Neural progenitor cell (in vitro differentiated cells): ENCODE data around the gene RELN.

Source experiments
- EZH2 ChIP-seq: fragments of 200-600 bp; sonication (generic); IDR thresholded peaks from 2 replicates; pipeline ENCODE4 v1.6.1; 2017; ENCODE audit warnings: antibody characterized with exemption, mild to moderate bottlenecking, moderate library complexity
- TF ChIP-seq, protein P1 (sequence below): fragments of 200-600 bp; sonication (generic); IDR thresholded peaks from 2 replicates; pipeline ENCODE4 v1.5.1; 2017; ENCODE audit warnings: antibody characterized with exemption, mild to moderate bottlenecking

- TF ChIP-seq, protein P1, sequence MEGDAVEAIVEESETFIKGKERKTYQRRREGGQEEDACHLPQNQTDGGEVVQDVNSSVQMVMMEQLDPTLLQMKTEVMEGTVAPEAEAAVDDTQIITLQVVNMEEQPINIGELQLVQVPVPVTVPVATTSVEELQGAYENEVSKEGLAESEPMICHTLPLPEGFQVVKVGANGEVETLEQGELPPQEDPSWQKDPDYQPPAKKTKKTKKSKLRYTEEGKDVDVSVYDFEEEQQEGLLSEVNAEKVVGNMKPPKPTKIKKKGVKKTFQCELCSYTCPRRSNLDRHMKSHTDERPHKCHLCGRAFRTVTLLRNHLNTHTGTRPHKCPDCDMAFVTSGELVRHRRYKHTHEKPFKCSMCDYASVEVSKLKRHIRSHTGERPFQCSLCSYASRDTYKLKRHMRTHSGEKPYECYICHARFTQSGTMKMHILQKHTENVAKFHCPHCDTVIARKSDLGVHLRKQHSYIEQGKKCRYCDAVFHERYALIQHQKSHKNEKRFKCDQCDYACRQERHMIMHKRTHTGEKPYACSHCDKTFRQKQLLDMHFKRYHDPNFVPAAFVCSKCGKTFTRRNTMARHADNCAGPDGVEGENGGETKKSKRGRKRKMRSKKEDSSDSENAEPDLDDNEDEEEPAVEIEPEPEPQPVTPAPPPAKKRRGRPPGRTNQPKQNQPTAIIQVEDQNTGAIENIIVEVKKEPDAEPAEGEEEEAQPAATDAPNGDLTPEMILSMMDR: no peak
- no peak for TF ChIP-seq EZH2
These were observed 353.3 kb downstream of the RELN start for GRCh38 chr7:103636153-103636552.
